HCT116 (cell line): Measurements from ENCODE around the gene USP46. TPM values are rescaled to one million over a fixed set of nuclear protein-coding genes. Genes with fewer than 3 reads are reported as not detected.

Experiments
- ATAC-seq: fragments of 200-7000 bp; cut with Tn5 transposase; 2 replicates; pipeline ENCODE4 v1.9.1; 2020; ENCODE audit warnings: mild to moderate bottlenecking, moderate library complexity
- BruUV-seq: library from RNA; stranded (reverse); fragments of 400-500 nt; replicated peaks from 2 replicates; lab custom pipeline; 2021; lab: Mats Ljungman, UMichigan
- CTCF ChIA-PET: fragments of 300-600 bp; sonication (Branson Sonifier 250); formaldehyde crosslinking; loops from one replicate; lab custom pipeline; 2021; ENCODE audit warnings: antibody characterized with exemption; lab: Charles Lee
- POLR2A ChIA-PET: fragments of 300-600, 350-600 bp; sonication (Branson Sonifier 250); formaldehyde crosslinking; loops from one replicate; lab custom pipeline; 2021; ENCODE audit warnings: antibody characterized with exemption; lab: Charles Lee
- RAD21 ChIA-PET, 2 experiments: fragments of 300-600 bp; sonication (Branson Sonifier 250); formaldehyde crosslinking; loops; one replicate each; lab custom pipeline; 2023; ENCODE audit warnings: low total read pairs in 2 of 2; ENCODE audit not compliant: uncharacterized antibody in 2 of 2, unreplicated experiment in 2 of 2, low non-redundant PET in 1 of 2; lab: Charles Lee
- DNase-seq: peaks from one replicate; pipeline ENCODE4 v3.0.0-alpha.2; 2010; ENCODE audit warnings: low read depth, low spot score
- H2AFZ ChIP-seq: fragments of 200-600 bp; shearing (Covaris generic), sonication (generic); 2 replicates; pipeline ENCODE4 v1.6.1; 2017; ENCODE audit warnings: low read depth, mixed run types, mixed read lengths, antibody characterized with exemption, low read length; ENCODE audit not compliant: poor library complexity, severe bottlenecking
- H3K27ac ChIP-seq: 2 replicates; pipeline ENCODE4 v1.5.1; 2012; ENCODE audit warnings: low read depth, low read length
- H3K27me3 ChIP-seq: fragments of 200-600 bp; sonication (generic); 2 replicates; pipeline ENCODE4 v1.6.1; 2016; ENCODE audit warnings: mixed run types, low read length, mixed read lengths; ENCODE audit not compliant: insufficient read depth
- H3K36me3 ChIP-seq, 2 experiments: fragments of 200-500 bp in 1 of 2; fragments of 200-600 bp in 1 of 2; sonication (Bioruptor generic) in 1 of 2; sonication (generic) in 1 of 2; 2 replicates each; pipeline versions ENCODE4 v1.5.1 to v1.6.1; 2014 to 2016; ENCODE audit warnings: low read length in 2 of 2, inconsistent platforms in 1 of 2, mixed read lengths in 1 of 2, mixed run types in 1 of 2; ENCODE audit not compliant: insufficient read depth in 2 of 2, control insufficient read depth in 1 of 2
- H3K4me1 ChIP-seq, 2 experiments: fragments of 200-600 bp in 1 of 2; sonication (generic) in 1 of 2; 2 replicates each; pipeline versions ENCODE4 v1.5.1 to v1.6.1; 2012 to 2017; ENCODE audit warnings: low read length in 2 of 2, inconsistent platforms in 1 of 2, mild to moderate bottlenecking in 1 of 2, mixed read lengths in 1 of 2, mixed run types in 1 of 2, moderate library complexity in 1 of 2; ENCODE audit not compliant: insufficient read depth in 2 of 2, control insufficient read depth in 1 of 2
- H3K4me2 ChIP-seq: fragments of 200-600 bp; sonication (generic); 2 replicates; pipeline ENCODE4 v1.6.1; 2017; ENCODE audit warnings: mixed run types, low read length, mixed read lengths
- H3K4me3 ChIP-seq, 2 experiments: fragments of 200-600 bp in 1 of 2; sonication (generic) in 1 of 2; replicated peaks in 1 of 2; 2 replicates each; pipeline ENCODE4 v1.5.1; 2011 to 2016; ENCODE audit warnings: low read length in 2 of 2, control low read depth in 1 of 2, low read depth in 1 of 2, mild to moderate bottlenecking in 1 of 2, mixed read lengths in 1 of 2, mixed run types in 1 of 2
- H3K79me2 ChIP-seq: fragments of 200-600 bp; sonication (generic); 2 replicates; pipeline ENCODE4 v1.6.1; 2017; ENCODE audit warnings: mild to moderate bottlenecking, mixed run types, low read length, moderate library complexity, mixed read lengths; ENCODE audit not compliant: insufficient read depth
- H3K9ac ChIP-seq: fragments of 200-600 bp; sonication (generic); 2 replicates; pipeline ENCODE4 v1.6.1; 2016; ENCODE audit warnings: low read length, mixed read lengths
- H3K9me2 ChIP-seq: fragments of 200-600 bp; sonication (generic), shearing (Covaris generic); 2 replicates; pipeline ENCODE4 v1.6.1; 2017; ENCODE audit warnings: mixed run types, mild to moderate bottlenecking, moderate library complexity; ENCODE audit not compliant: insufficient read depth
- H3K9me3 ChIP-seq, 2 experiments: fragments of 200-500 bp in 1 of 2; fragments of 200-600 bp in 1 of 2; sonication (Bioruptor generic) in 1 of 2; sonication (generic) in 1 of 2; 2 replicates each; pipeline ENCODE4 v1.6.1; 2014 to 2017; ENCODE audit warnings: low read length in 2 of 2, mixed read lengths in 2 of 2, inconsistent platforms in 1 of 2, low read depth in 1 of 2, mild to moderate bottlenecking in 1 of 2, mixed run types in 1 of 2, moderate library complexity in 1 of 2; ENCODE audit not compliant: control insufficient read depth in 1 of 2, insufficient read depth in 1 of 2
- H4K20me1 ChIP-seq: fragments of 200-600 bp; sonication (generic), shearing (Covaris generic); 2 replicates; pipeline ENCODE4 v1.6.1; 2017; ENCODE audit warnings: mixed run types, mild to moderate bottlenecking, moderate library complexity; ENCODE audit not compliant: insufficient read depth
- ATF3 ChIP-seq: IDR thresholded peaks from 2 replicates; pipeline ENCODE4 v1.6.1; 2012
- CBX3 ChIP-seq: IDR thresholded peaks from 2 replicates; pipeline ENCODE4 v1.6.1; 2012; ENCODE audit warnings: low read depth
- CTCF ChIP-seq, 3 experiments: fragments of 200-600 bp in 1 of 3; sonication (generic) in 1 of 3; IDR thresholded peaks in 2 of 3; conservative IDR thresholded peaks in 1 of 3; 2 replicates each; pipeline ENCODE4 v1.5.1; 2012 to 2017; ENCODE audit warnings: low read depth in 2 of 3, low read length in 2 of 3, antibody characterized with exemption in 1 of 3, borderline replicate concordance in 1 of 3, control low read depth in 1 of 3, mild to moderate bottlenecking in 1 of 3, mixed read lengths in 1 of 3, mixed run types in 1 of 3, moderate library complexity in 1 of 3; ENCODE audit not compliant: insufficient read depth in 1 of 3
- EGR1 ChIP-seq: IDR thresholded peaks from 2 replicates; pipeline ENCODE4 v1.6.1; 2012; ENCODE audit warnings: low read depth
- EZH2 ChIP-seq: fragments of 200-600 bp; sonication (generic); IDR thresholded peaks from 2 replicates; pipeline ENCODE4 v1.6.1; 2017; ENCODE audit warnings: antibody characterized with exemption, mixed run types
- FOSL1 ChIP-seq: IDR thresholded peaks from 2 replicates; pipeline ENCODE4 v1.6.1; 2012; ENCODE audit warnings: low read depth
- MAX ChIP-seq: IDR thresholded peaks from 2 replicates; pipeline ENCODE4 v1.6.1; 2012
- POLR2A ChIP-seq: IDR thresholded peaks from 2 replicates; pipeline ENCODE4 v1.7.0; 2011; ENCODE audit warnings: borderline replicate concordance; ENCODE audit not compliant: insufficient read depth, insufficient read length; ENCODE audit errors: extremely low read depth
- POLR2AphosphoS5 ChIP-seq: IDR thresholded peaks from 2 replicates; pipeline ENCODE4 v1.6.1; 2011; ENCODE audit warnings: mild to moderate bottlenecking, low read depth, low read length, moderate library complexity
- RAD21 ChIP-seq: IDR thresholded peaks from 2 replicates; pipeline ENCODE4 v1.6.1; 2012; ENCODE audit warnings: low read depth, mild to moderate bottlenecking
- REST ChIP-seq: IDR thresholded peaks from 2 replicates; pipeline ENCODE4 v1.6.1; 2012; ENCODE audit warnings: low read depth
- SIN3A ChIP-seq: IDR thresholded peaks from 2 replicates; pipeline ENCODE4 v1.6.1; 2012; ENCODE audit warnings: low read depth
- SP1 ChIP-seq: IDR thresholded peaks from 2 replicates; pipeline ENCODE4 v1.6.1; 2012; ENCODE audit warnings: low read depth
- SRF ChIP-seq: IDR thresholded peaks from 2 replicates; pipeline ENCODE4 v1.6.1; 2012; ENCODE audit warnings: low read depth
- TCF7L2 ChIP-seq: IDR thresholded peaks from 2 replicates; pipeline ENCODE4 v1.7.0; 2011; ENCODE audit warnings: borderline replicate concordance, inconsistent platforms; ENCODE audit not compliant: insufficient read depth, insufficient read length; ENCODE audit errors: extremely low read depth
- ZFX ChIP-seq: fragments of 450-650 bp; IDR thresholded peaks from 2 replicates; pipeline ENCODE4 v1.6.1; 2017
- ZNF274 ChIP-seq: fragments of 200-500 bp; sonication (Bioruptor generic); IDR thresholded peaks from 2 replicates; pipeline ENCODE4 v1.6.1; 2014; ENCODE audit warnings: mild to moderate bottlenecking, low read depth, low read length, inconsistent platforms
- intact Hi-C: fragments of 100-400 bp; cut with micrococcal nuclease; formaldehyde crosslinking; loops from 2 replicates; pipeline ENCODE4 v1.10.0; 2022
- total RNA-seq: library from RNA; stranded (reverse); gene quantifications from one replicate; pipeline ENCODE4 v1.2.1, GENCODE V29; 2021; ENCODE audit not compliant: unreplicated experiment

USP46 gene
- total RNA-seq, 1 experiment from 2014 or later = 36.6 TPM

GRCh38 chr4:52619591-52619931 is 39.5 kb downstream of the USP46 start:
- Histone ChIP-seq H3K36me3 (peaks cover 0 to 4% of the 10 kb centered on the region in 2 experiments; a peak in 2 of 4 replicates), H3K27me3 (no peaks in the 10 kb centered on the region), H4K20me1 (no peaks in the 10 kb centered on the region), H3K9me2 (no peaks in the 10 kb centered on the region), H3K9me3 (no peaks in the 10 kb centered on the region), H2AFZ (no peak overlapping the region), H3K4me2 (no peak overlapping the region), H3K4me3 (no peak overlapping the region), H3K27ac (no peak overlapping the region), H3K4me1 (peaks cover 0 to 5% of the 10 kb centered on the region in 2 experiments; a peak in 1 of 4 replicates), H3K9ac (no peak overlapping the region), H3K79me2 (peaks cover 4% of the 10 kb centered on the region; the same call in 1 of the 2 replicates)
- TF ChIP-seq FOSL1 = no peak
- no peak for TF ChIP-seq CTCF (IDR thresholded peaks at IDR 0.05 in 2 of 3, conservative IDR thresholded peaks at IDR 0.05 in 1 of 3; ENCODE audit: borderline replicate concordance in 1 of 3, insufficient read depth in 1 of 3, low read depth in 2 of 3, low read length in 2 of 3)
- TF ChIP-seq EZH2 = no peak
- TF ChIP-seq POLR2AphosphoS5 = no peak
- no peak for TF ChIP-seq RAD21
- TF ChIP-seq TCF7L2 = no peak
- no peak for TF ChIP-seq CBX3
- no peak for TF ChIP-seq ZFX
- no peak for TF ChIP-seq MAX
- no peak for TF ChIP-seq SP1
- TF ChIP-seq REST = no peak
- TF ChIP-seq ZNF274 = no peak
- TF ChIP-seq ATF3 = no peak
- no peak for TF ChIP-seq POLR2A
- TF ChIP-seq SRF = no peak
- no peak for TF ChIP-seq SIN3A
- TF ChIP-seq EGR1 = no peak
- DNase-seq (no peak), ATAC-seq (no peak)
- CTCF ChIA-PET = no interaction called here
- no TSS peak for BruUV-seq
- RAD21 ChIA-PET = no interaction called here
- POLR2A ChIA-PET = interaction anchor here (2.4 kb wide), 1 partner anchor 93 kb away, joined by 8 read pairs; no protein-coding TSS in a partner anchor
- intact Hi-C loops = no loop called here
